Activated B cell treated with CpG ODN at 0.5 μM for 24 hours (primary cell): ENCODE data around the gene SLC44A1. TPM values are rescaled to one million over a fixed set of nuclear protein-coding genes. Genes with fewer than 3 reads are reported as not detected.

ENCODE experiments used
- ATAC-seq: fragments of 200-7000 bp; cut with Tn5 transposase; one replicate; pipeline ENCODE4 v1.10.0; 2021; ENCODE audit warnings: low read depth, mild to moderate bottlenecking, moderate library complexity
- CTCF ChIA-PET: fragments of 350-600 bp; sonication (Branson Sonifier 250); formaldehyde crosslinking; loops from one replicate; lab custom pipeline; 2021; ENCODE audit warnings: antibody characterized with exemption; lab: Charles Lee
- POLR2A ChIA-PET: fragments of 350-600 bp; sonication (Branson Sonifier 250); formaldehyde crosslinking; loops from one replicate; lab custom pipeline; 2021; ENCODE audit warnings: antibody characterized with exemption; lab: Charles Lee
- DNase-seq: peaks from one replicate; pipeline ENCODE4 v3.0.0; 2022
- H3K27ac Mint-ChIP-seq: one replicate; pipeline ENCODE4 v1.8.0; 2020; ENCODE audit warnings: mixed read lengths
- H3K27me3 Mint-ChIP-seq: one replicate; pipeline ENCODE4 v1.8.0; 2021; ENCODE audit warnings: mixed read lengths
- H3K36me3 Mint-ChIP-seq: one replicate; pipeline ENCODE4 v1.8.0; 2021; ENCODE audit warnings: low read depth, mixed read lengths
- H3K4me1 Mint-ChIP-seq: one replicate; pipeline ENCODE4 v1.8.0; 2021; ENCODE audit warnings: mixed read lengths
- H3K4me3 Mint-ChIP-seq: one replicate; pipeline ENCODE4 v1.8.0; 2020; ENCODE audit warnings: mild to moderate bottlenecking, mixed read lengths
- H3K9me3 Mint-ChIP-seq: one replicate; pipeline ENCODE4 v1.8.0; 2020; ENCODE audit warnings: mixed read lengths
- CTCF ChIP-seq: fragments of 200-600 bp; IDR thresholded peaks from one replicate; pipeline ENCODE4 v1.8.0; 2022; ENCODE audit warnings: antibody characterized with exemption, mild to moderate bottlenecking
- intact Hi-C: fragments of 100-400 bp; cut with micrococcal nuclease; formaldehyde crosslinking; loops from one replicate; pipeline ENCODE4 v1.15.1; 2024
- total RNA-seq: library from RNA; stranded (reverse); gene quantifications from 2 replicates; pipeline ENCODE4 v1.2.3, GENCODE V29; 2022

The SLC44A1 gene
- total RNA-seq, 1 donor from 2014 or later, result 10.1 TPM

DNA sequence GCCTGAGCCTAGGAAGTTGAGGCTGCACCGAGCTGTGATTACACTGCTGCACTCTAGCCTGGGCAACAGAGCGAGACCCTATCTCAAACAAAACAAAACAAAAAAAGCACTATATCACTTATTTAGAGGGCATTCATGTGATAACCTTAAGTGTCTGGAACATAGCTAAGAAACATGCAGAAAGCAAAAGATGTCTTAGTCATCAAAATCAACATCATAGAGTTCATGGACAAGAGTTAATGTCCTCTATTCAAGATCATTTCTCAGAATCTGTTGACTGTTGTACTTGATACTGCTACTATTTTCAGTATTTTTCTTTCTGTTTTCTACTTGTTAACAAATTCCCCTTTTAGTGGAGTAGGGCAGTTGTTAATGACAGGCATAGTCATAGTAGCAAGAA, 228.8 kb downstream of the SLC44A1 start:
- peaks cover 3% of the 10 kb centered on the region for H3K9me3 Mint-ChIP-seq
- H3K4me1 Mint-ChIP-seq, result no peaks in the 10 kb centered on the region
- ChIA-PET CTCF (no interaction called here), POLR2A (no interaction called here)
- DNase-seq (no peak), ATAC-seq (no peak)
- no peak overlapping the region for H3K4me3 Mint-ChIP-seq
- H3K36me3 Mint-ChIP-seq, result peaks cover 25% of the 10 kb centered on the region
- no peaks in the 10 kb centered on the region for H3K27me3 Mint-ChIP-seq
- intact Hi-C loops, result no loop called here
- TF ChIP-seq CTCF, result no peak
- no peak overlapping the region for H3K27ac Mint-ChIP-seq

GRCh38 chr9:105475302-105475701, 230.9 kb downstream of the SLC44A1 start:
- no peak for TF ChIP-seq CTCF
- Mint-ChIP-seq H3K27me3 (no peaks in the 10 kb centered on the region), H3K36me3 (peaks cover 11% of the 10 kb centered on the region), H3K27ac (no peak overlapping the region), H3K9me3 (no peaks in the 10 kb centered on the region), H3K4me3 (no peak overlapping the region), H3K4me1 (no peaks in the 10 kb centered on the region)
- intact Hi-C loops, result no loop called here
- DNase-seq, result no peak
- ChIA-PET CTCF (no interaction called here), POLR2A (no interaction called here)
- ATAC-seq, result no peak

- CTCF ChIA-PET, result interaction anchor here (0.6 kb wide), 1 partner anchor 127 kb away, joined by 4 read pairs; no protein-coding TSS in a partner anchor
- POLR2A ChIA-PET, result no interaction called here
- intact Hi-C loops, result no loop called here
These were observed 235.4 kb downstream of the SLC44A1 start for GRCh38 chr9:105479846-105480245.

GRCh38 chr9:105483618-105484017, 239.2 kb downstream of the SLC44A1 start:
- DNase-seq, result no peak
- Mint-ChIP-seq H3K4me1 (peaks cover 5% of the 10 kb centered on the region), H3K9me3 (no peaks in the 10 kb centered on the region), H3K4me3 (no peak overlapping the region), H3K27me3 (no peaks in the 10 kb centered on the region), H3K27ac (no peak overlapping the region), H3K36me3 (peaks cover 3% of the 10 kb centered on the region)
- ChIA-PET CTCF (no interaction called here), POLR2A (no interaction called here)
- no peak for ATAC-seq
- intact Hi-C loops, result no loop called here
- TF ChIP-seq CTCF, result no peak

More at GRCh38 chr9:105479846-105480245, 235.4 kb downstream of the SLC44A1 start:
- DNase-seq (no peak), ATAC-seq (no peak)
- TF ChIP-seq CTCF, result no peak
- Mint-ChIP-seq H3K36me3 (no peaks in the 10 kb centered on the region), H3K4me1 (peaks cover 5% of the 10 kb centered on the region), H3K27me3 (no peaks in the 10 kb centered on the region), H3K27ac (no peak overlapping the region), H3K4me3 (no peak overlapping the region), H3K9me3 (no peaks in the 10 kb centered on the region)

GRCh38 chr9:105484226-105484625, 239.8 kb downstream of the SLC44A1 start:
- ChIA-PET CTCF (no interaction called here), POLR2A (no interaction called here)
- Mint-ChIP-seq H3K27me3 (no peaks in the 10 kb centered on the region), H3K27ac (no peak overlapping the region), H3K4me1 (peaks cover 5% of the 10 kb centered on the region), H3K9me3 (no peaks in the 10 kb centered on the region), H3K4me3 (no peak overlapping the region), H3K36me3 (peaks cover 6% of the 10 kb centered on the region)
- intact Hi-C loops, result no loop called here
- no peak for TF ChIP-seq CTCF
- DNase-seq, result no peak
- no peak for ATAC-seq
